GM23338 (cell line): ENCODE data around the gene MPL.
A peak's percentile ranks its signal among the peaks of the same experiment; 100 is the strongest.

Source experiments
- EZH2 ChIP-seq: fragments of 200-600 bp; sonication (generic); IDR thresholded peaks from one replicate; pipeline ENCODE4 v1.8.0; 2017; ENCODE audit warnings: antibody characterized with exemption, mild to moderate bottlenecking, low read depth; ENCODE audit not compliant: unreplicated experiment
- POLR2AphosphoS5 ChIP-seq: IDR thresholded peaks from 2 replicates; pipeline ENCODE4 v1.6.1; 2016; ENCODE audit warnings: antibody characterized with exemption, low read depth
- TF ChIP-seq, protein P1 (sequence below), 2 experiments: fragments of 200-600 bp in 1 of 2; sonication (generic) in 1 of 2; conservative IDR thresholded peaks; 2 replicates each; pipeline versions ENCODE4 v1.5.1 to v1.6.1; 2016 to 2017; ENCODE audit warnings: antibody characterized with exemption in 2 of 2, low read depth in 2 of 2, mild to moderate bottlenecking in 2 of 2, moderate library complexity in 1 of 2

- TF ChIP-seq POLR2AphosphoS5 = no peak
- TF ChIP-seq, protein P1, sequence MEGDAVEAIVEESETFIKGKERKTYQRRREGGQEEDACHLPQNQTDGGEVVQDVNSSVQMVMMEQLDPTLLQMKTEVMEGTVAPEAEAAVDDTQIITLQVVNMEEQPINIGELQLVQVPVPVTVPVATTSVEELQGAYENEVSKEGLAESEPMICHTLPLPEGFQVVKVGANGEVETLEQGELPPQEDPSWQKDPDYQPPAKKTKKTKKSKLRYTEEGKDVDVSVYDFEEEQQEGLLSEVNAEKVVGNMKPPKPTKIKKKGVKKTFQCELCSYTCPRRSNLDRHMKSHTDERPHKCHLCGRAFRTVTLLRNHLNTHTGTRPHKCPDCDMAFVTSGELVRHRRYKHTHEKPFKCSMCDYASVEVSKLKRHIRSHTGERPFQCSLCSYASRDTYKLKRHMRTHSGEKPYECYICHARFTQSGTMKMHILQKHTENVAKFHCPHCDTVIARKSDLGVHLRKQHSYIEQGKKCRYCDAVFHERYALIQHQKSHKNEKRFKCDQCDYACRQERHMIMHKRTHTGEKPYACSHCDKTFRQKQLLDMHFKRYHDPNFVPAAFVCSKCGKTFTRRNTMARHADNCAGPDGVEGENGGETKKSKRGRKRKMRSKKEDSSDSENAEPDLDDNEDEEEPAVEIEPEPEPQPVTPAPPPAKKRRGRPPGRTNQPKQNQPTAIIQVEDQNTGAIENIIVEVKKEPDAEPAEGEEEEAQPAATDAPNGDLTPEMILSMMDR (conservative IDR thresholded peaks at IDR 0.05; ENCODE audit: low read depth in 2 of 2) = 0 out of 4 replicates have a peak, but pooled peaks of 1 of the 2 experiments have one; percentile 23
- no peak for TF ChIP-seq EZH2
Measured at GRCh38 chr1:43383449-43383848, 45.8 kb downstream of the MPL start.
